A673 (cell line): ENCODE measurements around the gene MST1R. TPM values are rescaled to one million over a fixed set of nuclear protein-coding genes. Genes with fewer than 3 reads are reported as not detected.

Experiments
- BruUV-seq: library from RNA; stranded (reverse); fragments of 400-500 nt; replicated peaks from 2 replicates; lab custom pipeline; 2021; lab: Mats Ljungman, UMichigan
- CTCF ChIA-PET: fragments of 300-600 bp; sonication (Branson Sonifier 250); formaldehyde crosslinking; loops from one replicate; lab custom pipeline; 2022; ENCODE audit warnings: antibody characterized with exemption; lab: Charles Lee
- POLR2A ChIA-PET: fragments of 300-600 bp; sonication (Branson Sonifier 250); formaldehyde crosslinking; loops from one replicate; lab custom pipeline; 2022; ENCODE audit warnings: antibody characterized with exemption; ENCODE audit not compliant: low non-redundant PET; lab: Charles Lee
- DNase-seq: peaks from one replicate; pipeline ENCODE4 v3.0.0-alpha.2; 2015; ENCODE audit warnings: low spot score
- H3K27ac ChIP-seq: fragments of 200-600 bp; sonication (generic); 2 replicates; pipeline ENCODE4 v1.5.1; 2016; ENCODE audit warnings: mixed run types, low read depth, mild to moderate bottlenecking, mixed read lengths, antibody characterized with exemption, low read length; ENCODE audit not compliant: poor library complexity, severe bottlenecking
- H3K27me3 ChIP-seq: fragments of 200-600 bp; sonication (generic); replicated peaks from 2 replicates; pipeline ENCODE4 v1.6.1; 2017; ENCODE audit warnings: mixed run types, low read depth, mild to moderate bottlenecking, mixed read lengths, antibody characterized with exemption, low read length; ENCODE audit not compliant: insufficient read depth, poor library complexity
- H3K36me3 ChIP-seq: fragments of 200-600 bp; sonication (generic); 2 replicates; pipeline ENCODE4 v1.6.1; 2016; ENCODE audit warnings: mixed run types, mild to moderate bottlenecking, mixed read lengths, antibody characterized with exemption, low read length; ENCODE audit not compliant: insufficient read depth, poor library complexity, severe bottlenecking
- H3K4me1 ChIP-seq: fragments of 200-600 bp; sonication (generic); 2 replicates; pipeline ENCODE4 v1.6.1; 2017; ENCODE audit warnings: mixed run types, mild to moderate bottlenecking, mixed read lengths, antibody characterized with exemption, low read length; ENCODE audit not compliant: insufficient read depth, poor library complexity, severe bottlenecking
- H3K4me3 ChIP-seq: fragments of 200-600 bp; sonication (generic); 2 replicates; pipeline ENCODE4 v1.5.1; 2016; ENCODE audit warnings: low read depth, mixed run types, mild to moderate bottlenecking, mixed read lengths, low read length; ENCODE audit not compliant: poor library complexity, severe bottlenecking
- H3K9me3 ChIP-seq: fragments of 200-600 bp; sonication (generic); 2 replicates; pipeline ENCODE4 v1.6.1; 2016; ENCODE audit warnings: mixed run types, low read depth, mild to moderate bottlenecking, mixed read lengths, antibody characterized with exemption, low read length; ENCODE audit not compliant: poor library complexity, severe bottlenecking
- CTCF ChIP-seq: fragments of 300-800, 200-600 bp; sonication (generic); conservative IDR thresholded peaks from 2 replicates; pipeline ENCODE4 v1.5.1; 2017; ENCODE audit warnings: low read depth, mild to moderate bottlenecking, antibody characterized with exemption, low read length, moderate library complexity, mixed read lengths
- EZH2 ChIP-seq: fragments of 200-600 bp; sonication (generic); IDR thresholded peaks from 2 replicates; pipeline ENCODE4 v1.6.1; 2017; ENCODE audit warnings: borderline replicate concordance, low read depth, mild to moderate bottlenecking, mixed read lengths, antibody characterized with exemption, low read length; ENCODE audit not compliant: poor library complexity, severe bottlenecking
- intact Hi-C: fragments of 100-400 bp; cut with micrococcal nuclease; formaldehyde crosslinking; loops from one replicate; pipeline ENCODE4 v1.10.0; 2022; ENCODE audit not compliant: unreplicated experiment
- total RNA-seq: library from RNA; stranded (reverse); gene quantifications from 2 replicates; pipeline ENCODE4 v1.2.3, GENCODE V29; 2021

Gene MST1R
- total RNA-seq, 1 experiment from 2014 or later, result not detected

GRCh38 chr3:49901366-49902339, 2.0 kb downstream of the MST1R start:
- H3K27ac ChIP-seq, result no peak overlapping the region
- no peaks in the 10 kb centered on the region for H3K4me1 ChIP-seq
- intact Hi-C loops, result loop anchor here (10.0 kb wide), 1 partner anchor 57 kb away; no protein-coding TSS in a partner anchor
- ChIA-PET POLR2A (no interaction called here), CTCF (interaction anchor here (1.4 kb wide), 1 partner anchor 99 kb away, joined by 5 read pairs; the partner anchor contains the start of gene INKA1)
- H3K27me3 ChIP-seq, result no peaks in the 10 kb centered on the region
- BruUV-seq, result no TSS peak
- no peaks in the 10 kb centered on the region for H3K9me3 ChIP-seq
- H3K4me3 ChIP-seq, result no peak overlapping the region
- TF ChIP-seq CTCF, result no peak
- no peak for TF ChIP-seq EZH2
- DNase-seq, result no peak
- H3K36me3 ChIP-seq, result no peaks in the 10 kb centered on the region

- Histone ChIP-seq H3K4me3 (no peak overlapping the region), H3K27ac (no peak overlapping the region), H3K27me3 (no peaks in the 10 kb centered on the region), H3K36me3 (no peaks in the 10 kb centered on the region), H3K4me1 (no peaks in the 10 kb centered on the region), H3K9me3 (no peaks in the 10 kb centered on the region)
- BruUV-seq, result no TSS peak
- ChIA-PET POLR2A (no interaction called here), CTCF (interaction anchor here (0.7 to 1.4 kb wide), 2 partner anchors 98 to 199 kb away, joined by 3 to 5 read pairs; partner anchors contain the start of gene INKA1)
- DNase-seq, result no peak
- TF ChIP-seq CTCF (no peak), EZH2 (no peak)
- intact Hi-C loops, result loop anchor here (10.0 kb wide), 1 partner anchor 56 kb away; no protein-coding TSS in a partner anchor
These were observed 3.1 kb downstream of the MST1R start for GRCh38 chr3:49900491-49901153.

- POLR2A ChIA-PET, result no interaction called here
- no peak overlapping the region for H3K4me3 ChIP-seq
- H3K27me3 ChIP-seq, result no peaks in the 10 kb centered on the region
- intact Hi-C loops, result loop anchor here (10.0 kb wide), 1 partner anchor 55 kb away; no protein-coding TSS in a partner anchor
- BruUV-seq, result no TSS peak
- TF ChIP-seq EZH2 (no peak), CTCF (peak; percentile 45)
- no peaks in the 10 kb centered on the region for H3K36me3 ChIP-seq
- no peaks in the 10 kb centered on the region for H3K4me1 ChIP-seq
- no peak overlapping the region for H3K27ac ChIP-seq
- peak; percentile 53 for DNase-seq
- H3K9me3 ChIP-seq, result no peaks in the 10 kb centered on the region
- CTCF ChIA-PET, result interaction anchor here (0.6 to 1.4 kb wide), 3 partner anchors 63 to 198 kb away, joined by 3 to 5 read pairs (median 3); partner anchors contain the start of gene INKA1
These were observed 3.9 kb downstream of the MST1R start for GRCh38 chr3:49899815-49900214.
